K562 (cell line): ENCODE measurements around the gene FARSA. TPM values are rescaled to one million over a fixed set of nuclear protein-coding genes. Genes with fewer than 3 reads are reported as not detected.
"Not testable (repeated sequence)": the region's sequence is repeated elsewhere in the genome, so short reads cannot be mapped to it uniquely, and the experiment has no call there.

Experiments used
- ARNT ChIP-seq, 2 experiments: fragments of 450-650 bp; IDR thresholded peaks; 2 replicates each; pipeline ENCODE4 v1.6.1; 2016; ENCODE audit warnings: mild to moderate bottlenecking in 1 of 2
- CXXC5 ChIP-seq: fragments of 250-450 bp; sonication (Bioruptor Pico); IDR thresholded peaks from 2 replicates; pipeline ENCODE4 v1.8.0; 2022; ENCODE audit warnings: inconsistent platforms, mild to moderate bottlenecking, moderate library complexity
- EGR1 ChIP-seq: fragments of 450-650 bp; conservative IDR thresholded peaks from 2 replicates; pipeline ENCODE4 v1.6.1; 2017; ENCODE audit warnings: mild to moderate bottlenecking
- NRF1 ChIP-seq, 2 experiments: fragments of 450-650 bp; IDR thresholded peaks in 1 of 2; conservative IDR thresholded peaks in 1 of 2; 2 replicates each; pipeline ENCODE4 v1.6.1; 2014; ENCODE audit warnings: mild to moderate bottlenecking in 2 of 2
- SMARCA4 ChIP-seq: fragments of 450-650 bp; IDR thresholded peaks from 2 replicates; pipeline ENCODE4 v1.6.1; 2016
- TAF9B ChIP-seq: fragments of 450-650 bp; IDR thresholded peaks from 2 replicates; pipeline ENCODE4 v1.6.1; 2018; ENCODE audit warnings: mild to moderate bottlenecking; ENCODE audit not compliant: partially characterized antibody
- TAL1 ChIP-seq: fragments of 450-650 bp; IDR thresholded peaks from 2 replicates; pipeline ENCODE4 v1.6.1; 2016; ENCODE audit warnings: mild to moderate bottlenecking
- VEZF1 ChIP-seq: fragments of 200-800 bp; sonication (Bioruptor generic); IDR thresholded peaks from 2 replicates; pipeline ENCODE4 v1.6.1; 2017; ENCODE audit warnings: missing genetic modification characterization, missing compliant biosample characterization
- polyA plus RNA-seq, 8 experiments: library from polyadenylated mRNA; depleted of rRNA in 4 of 8; stranded (reverse) in 5 of 8; unstranded in 3 of 8; fragments of >200 nt; fragmentation: Nextera tagmentation in 2 of 8; fragmentation: Illumina TruSeq in 1 of 8; extraction: Ambion mirVana in 2 of 8; extraction: Trizol in 1 of 8; gene quantifications; 2 replicates each; pipeline versions ENCODE4 v1.2.1 to v1.2.3, GENCODE V29; 2011 to 2014; ENCODE audit warnings: inconsistent platforms in 1 of 8, missing spikeins in 1 of 8
- total RNA-seq, 7 experiments: library from RNA; depleted of rRNA in 6 of 7; stranded (reverse); fragments of >200 nt in 6 of 7; fragmentation: Illumina TruSeq in 2 of 7; extraction: Trizol in 2 of 7; gene quantifications; 2 replicates each; pipeline versions ENCODE4 v1.2.1 to v1.2.3, GENCODE V29; 2011 to 2021; ENCODE audit warnings: low replicate concordance in 1 of 7
- TF ChIP-seq, protein P1 (sequence below), 2 experiments: fragments of 450-650 bp in 1 of 2; sonication (generic) in 1 of 2; formaldehyde crosslinking in 1 of 2; IDR thresholded peaks; 2 replicates each; pipeline versions ENCODE4 v1.7.1 to v1.9.0; 2016 to 2022; ENCODE audit warnings: inconsistent platforms in 1 of 2, mild to moderate bottlenecking in 1 of 2, missing genetic modification reagents in 1 of 2
- TF ChIP-seq, protein P2 (sequence below): IDR thresholded peaks from 3 replicates; pipeline ENCODE4 v1.6.1; 2011; ENCODE audit warnings: borderline replicate concordance, mild to moderate bottlenecking, moderate library complexity; ENCODE audit not compliant: insufficient read length; ENCODE audit errors: extremely low read depth

FARSA gene
- total and polyA plus RNA-seq, 9 of the 15 experiments (the other 6 are each of a cell fraction or from before 2014, with no cell fraction given): 25.2 to 237 (median 89.6) TPM

- TF ChIP-seq, protein P1, sequence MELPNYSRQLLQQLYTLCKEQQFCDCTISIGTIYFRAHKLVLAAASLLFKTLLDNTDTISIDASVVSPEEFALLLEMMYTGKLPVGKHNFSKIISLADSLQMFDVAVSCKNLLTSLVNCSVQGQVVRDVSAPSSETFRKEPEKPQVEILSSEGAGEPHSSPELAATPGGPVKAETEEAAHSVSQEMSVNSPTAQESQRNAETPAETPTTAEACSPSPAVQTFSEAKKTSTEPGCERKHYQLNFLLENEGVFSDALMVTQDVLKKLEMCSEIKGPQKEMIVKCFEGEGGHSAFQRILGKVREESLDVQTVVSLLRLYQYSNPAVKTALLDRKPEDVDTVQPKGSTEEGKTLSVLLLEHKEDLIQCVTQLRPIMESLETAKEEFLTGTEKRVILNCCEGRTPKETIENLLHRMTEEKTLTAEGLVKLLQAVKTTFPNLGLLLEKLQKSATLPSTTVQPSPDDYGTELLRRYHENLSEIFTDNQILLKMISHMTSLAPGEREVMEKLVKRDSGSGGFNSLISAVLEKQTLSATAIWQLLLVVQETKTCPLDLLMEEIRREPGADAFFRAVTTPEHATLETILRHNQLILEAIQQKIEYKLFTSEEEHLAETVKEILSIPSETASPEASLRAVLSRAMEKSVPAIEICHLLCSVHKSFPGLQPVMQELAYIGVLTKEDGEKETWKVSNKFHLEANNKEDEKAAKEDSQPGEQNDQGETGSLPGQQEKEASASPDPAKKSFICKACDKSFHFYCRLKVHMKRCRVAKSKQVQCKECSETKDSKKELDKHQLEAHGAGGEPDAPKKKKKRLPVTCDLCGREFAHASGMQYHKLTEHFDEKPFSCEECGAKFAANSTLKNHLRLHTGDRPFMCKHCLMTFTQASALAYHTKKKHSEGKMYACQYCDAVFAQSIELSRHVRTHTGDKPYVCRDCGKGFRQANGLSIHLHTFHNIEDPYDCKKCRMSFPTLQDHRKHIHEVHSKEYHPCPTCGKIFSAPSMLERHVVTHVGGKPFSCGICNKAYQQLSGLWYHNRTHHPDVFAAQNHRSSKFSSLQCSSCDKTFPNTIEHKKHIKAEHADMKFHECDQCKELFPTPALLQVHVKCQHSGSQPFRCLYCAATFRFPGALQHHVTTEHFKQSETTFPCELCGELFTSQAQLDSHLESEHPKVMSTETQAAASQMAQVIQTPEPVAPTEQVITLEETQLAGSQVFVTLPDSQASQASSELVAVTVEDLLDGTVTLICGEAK (IDR thresholded peaks at IDR 0.05): peak; percentile 61
- TF ChIP-seq, protein P1 (CRISPR knock-in tag; IDR thresholded peaks at IDR 0.05): not testable (repeated sequence)
- TF ChIP-seq NRF1 (conservative IDR thresholded peaks at IDR 0.05 in 1 of 2, IDR thresholded peaks at IDR 0.05 in 1 of 2) (0 out of 4 replicates have a peak, but pooled peaks of 1 of the 2 experiments have one; percentile 3), SMARCA4 (peak; percentile 57; the same call in 1 of the 2 replicates), EGR1 (0 out of 2 replicates have a peak, but pooled peaks have one; percentile 1), VEZF1 (CRISPR knock-in tag) (0 out of 2 replicates have a peak, but pooled peaks have one; percentile 43), CXXC5 (CRISPR knock-in tag) (0 out of 2 replicates have a peak, but pooled peaks have one; percentile 49), ARNT (IDR thresholded peaks at IDR 0.05) (0 out of 4 replicates have a peak, but pooled peaks of 1 of the 2 experiments have one; percentile 32), TAF9B (peak; percentile 8), TAL1 (peak; percentile 20; the same call in 1 of the 2 replicates)
- TF ChIP-seq, protein P2, sequence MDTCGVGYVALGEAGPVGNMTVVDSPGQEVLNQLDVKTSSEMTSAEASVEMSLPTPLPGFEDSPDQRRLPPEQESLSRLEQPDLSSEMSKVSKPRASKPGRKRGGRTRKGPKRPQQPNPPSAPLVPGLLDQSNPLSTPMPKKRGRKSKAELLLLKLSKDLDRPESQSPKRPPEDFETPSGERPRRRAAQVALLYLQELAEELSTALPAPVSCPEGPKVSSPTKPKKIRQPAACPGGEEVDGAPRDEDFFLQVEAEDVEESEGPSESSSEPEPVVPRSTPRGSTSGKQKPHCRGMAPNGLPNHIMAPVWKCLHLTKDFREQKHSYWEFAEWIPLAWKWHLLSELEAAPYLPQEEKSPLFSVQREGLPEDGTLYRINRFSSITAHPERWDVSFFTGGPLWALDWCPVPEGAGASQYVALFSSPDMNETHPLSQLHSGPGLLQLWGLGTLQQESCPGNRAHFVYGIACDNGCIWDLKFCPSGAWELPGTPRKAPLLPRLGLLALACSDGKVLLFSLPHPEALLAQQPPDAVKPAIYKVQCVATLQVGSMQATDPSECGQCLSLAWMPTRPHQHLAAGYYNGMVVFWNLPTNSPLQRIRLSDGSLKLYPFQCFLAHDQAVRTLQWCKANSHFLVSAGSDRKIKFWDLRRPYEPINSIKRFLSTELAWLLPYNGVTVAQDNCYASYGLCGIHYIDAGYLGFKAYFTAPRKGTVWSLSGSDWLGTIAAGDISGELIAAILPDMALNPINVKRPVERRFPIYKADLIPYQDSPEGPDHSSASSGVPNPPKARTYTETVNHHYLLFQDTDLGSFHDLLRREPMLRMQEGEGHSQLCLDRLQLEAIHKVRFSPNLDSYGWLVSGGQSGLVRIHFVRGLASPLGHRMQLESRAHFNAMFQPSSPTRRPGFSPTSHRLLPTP: peak; percentile 73
Observed at GRCh38 chr19:12957389-12957952, 24.0 kb upstream of the FARSA start (continued).
